SIG-M5 (cell line): Measurements from ENCODE around the gene TPSG1.
"Not testable (repeated sequence)": the region's sequence is repeated elsewhere in the genome, so short reads cannot be mapped to it uniquely, and the experiment has no call there.

ENCODE experiments used
- DNase-seq: peaks from one replicate; lab custom pipeline; 2025; lab: John Stamatoyannopoulos, UW

Gene TPSG1

DNA sequence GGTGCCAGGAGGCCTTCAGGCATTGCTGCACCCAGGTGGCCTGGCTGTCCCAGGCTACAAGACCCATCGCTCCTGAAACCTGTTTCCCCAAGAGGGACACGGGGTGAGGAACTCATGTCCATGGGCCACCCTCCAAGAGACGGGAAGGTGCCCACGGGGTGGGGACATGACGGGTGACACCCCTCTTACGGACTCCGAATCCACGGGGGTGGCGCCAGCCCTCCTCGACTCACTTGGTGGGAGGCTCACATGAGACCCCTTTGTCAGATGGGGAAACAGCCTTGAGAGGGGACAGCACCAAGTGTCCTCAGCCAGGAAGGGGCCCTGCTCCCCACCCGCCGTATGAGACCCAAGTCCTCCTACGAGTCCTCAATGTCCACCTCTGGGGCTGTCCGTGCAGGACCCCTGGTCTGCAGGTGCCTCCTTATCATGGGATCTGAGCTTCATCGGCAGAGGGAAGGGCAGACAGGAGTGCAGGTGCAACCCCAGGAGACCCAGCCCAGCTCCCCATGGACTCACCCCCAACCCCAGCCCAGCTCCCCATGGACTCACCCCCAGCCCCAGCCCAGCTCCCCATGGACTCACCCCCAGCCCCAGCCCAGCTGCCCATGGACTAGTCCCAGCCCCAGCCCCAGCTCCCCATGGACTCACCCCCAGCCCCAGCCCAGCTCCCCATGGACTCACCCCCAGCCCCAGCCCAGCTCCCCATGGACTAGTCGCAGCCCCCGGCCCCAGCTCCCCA is 5.6 kb upstream of the TPSG1 start:
- not testable (repeated sequence) for DNase-seq

DNA sequence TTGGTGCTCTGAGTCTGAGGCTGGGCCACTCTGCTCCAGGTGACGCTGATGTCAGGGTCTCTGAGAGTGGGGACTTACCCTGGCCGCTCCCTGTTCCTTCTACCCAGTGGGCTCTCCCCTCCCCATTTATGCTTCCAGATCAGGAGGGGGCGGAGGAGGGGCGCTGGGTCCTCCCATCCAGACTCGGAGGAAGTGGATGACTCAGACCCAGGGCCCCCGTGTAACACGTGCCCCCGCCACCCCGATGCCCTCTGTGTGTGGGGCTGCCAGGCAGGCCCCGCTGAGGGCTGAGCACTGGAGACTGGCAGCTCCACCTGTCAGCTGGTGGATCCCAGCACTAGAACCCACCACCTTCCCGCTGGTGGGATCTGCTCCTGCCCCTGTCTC is 5.0 kb upstream of the TPSG1 start, which contains the start of gene TPSB2:
TPSB2 (minus strand) TSS at position 101 of the 387 bp plus-strand sequence. CDS start 233 bp downstream, outside the sequence.
- DNase-seq: not testable (repeated sequence)

DNA sequence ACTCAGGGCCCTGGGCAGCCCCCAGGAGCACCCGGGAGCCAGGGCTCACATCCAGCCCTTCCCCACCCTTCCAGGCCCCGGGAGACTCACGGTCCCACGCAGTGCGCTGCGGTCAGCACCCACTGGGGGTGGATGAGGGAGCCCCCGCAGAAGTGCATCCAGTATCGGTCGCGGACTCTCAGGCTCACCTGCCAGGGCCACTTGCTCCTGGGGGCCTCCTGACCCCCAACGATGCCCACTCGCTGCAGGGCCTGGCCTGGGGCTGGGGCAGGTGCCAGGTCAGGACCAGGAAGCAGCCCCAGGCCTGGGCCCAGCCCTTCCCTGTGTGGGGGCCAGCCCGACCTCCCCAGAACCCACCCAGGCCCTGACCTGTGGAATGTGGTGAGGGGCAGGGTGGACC is 4.4 kb upstream of the TPSG1 start:
- DNase-seq: not testable (repeated sequence)

DNA sequence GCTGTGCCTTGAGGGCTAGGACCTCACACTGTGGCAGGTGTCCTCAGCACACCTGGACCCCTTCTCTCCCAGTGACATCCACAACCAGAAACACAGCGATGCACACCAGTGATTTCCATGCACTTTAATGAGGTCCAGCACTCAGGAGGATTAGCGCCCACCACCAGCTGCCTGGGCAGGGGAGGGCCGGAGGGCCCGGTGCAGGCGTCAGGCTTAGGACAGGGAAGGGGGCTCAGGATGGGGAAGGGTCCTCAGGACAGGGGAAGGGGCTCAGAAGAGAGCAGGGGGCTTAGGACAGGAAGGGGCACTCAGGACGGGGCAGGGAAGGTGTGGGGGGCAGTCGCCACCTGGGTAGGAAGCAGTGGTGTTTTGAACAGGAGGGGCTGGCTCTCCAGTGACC is 3.2 kb upstream of the TPSG1 start:
- DNase-seq: not testable (repeated sequence)

DNA sequence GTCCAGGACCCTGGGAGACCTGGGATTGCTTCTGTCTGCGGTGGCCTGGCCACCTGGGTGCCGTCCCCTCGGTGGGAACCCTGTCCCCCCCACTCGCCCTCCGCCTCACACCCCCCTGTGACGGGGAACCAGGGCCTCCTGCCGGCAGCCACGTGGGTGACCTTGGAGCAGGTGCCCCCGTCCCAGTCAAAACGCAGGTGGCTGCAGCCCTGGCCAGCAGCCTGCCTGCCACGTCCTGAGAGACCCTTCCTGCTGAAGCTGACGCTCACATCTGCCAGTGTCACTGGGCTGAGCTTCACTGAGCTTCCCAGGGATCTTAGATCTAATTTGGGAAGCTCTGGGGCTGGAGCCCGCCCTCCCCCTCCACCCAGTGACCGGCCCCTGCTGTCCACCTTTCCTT is 1.6 kb upstream of the TPSG1 start:
- not testable (repeated sequence) for DNase-seq

DNA sequence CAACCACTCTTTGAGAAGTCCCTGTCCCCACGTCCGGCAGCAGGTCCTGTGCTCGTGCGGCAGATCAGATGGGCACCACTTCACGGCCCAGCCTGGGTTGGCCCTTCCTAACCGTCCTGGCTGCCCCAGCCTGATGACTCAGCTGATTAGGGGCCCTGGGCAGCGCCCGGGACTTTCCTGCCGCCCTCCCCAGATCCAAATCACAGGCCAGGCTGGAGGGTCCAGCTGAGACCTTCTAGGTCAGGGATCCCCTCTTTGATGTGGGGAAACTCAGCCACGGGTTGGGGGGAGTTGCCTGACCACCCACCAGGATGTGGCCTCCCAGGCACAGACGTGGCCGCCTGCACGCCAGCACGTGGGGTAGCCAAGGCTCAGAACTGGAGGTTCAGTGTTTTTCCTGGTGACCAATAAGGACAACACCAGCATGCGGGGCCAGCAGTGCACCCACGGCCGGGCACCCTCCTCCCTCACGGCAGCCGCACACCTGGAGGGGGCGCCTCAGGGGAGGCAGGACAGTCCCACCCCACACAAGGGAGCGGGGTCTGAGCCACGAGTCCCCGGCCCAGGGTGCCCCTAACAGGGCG is 752 bp upstream of the TPSG1 start:
- not testable (repeated sequence) for DNase-seq

DNA sequence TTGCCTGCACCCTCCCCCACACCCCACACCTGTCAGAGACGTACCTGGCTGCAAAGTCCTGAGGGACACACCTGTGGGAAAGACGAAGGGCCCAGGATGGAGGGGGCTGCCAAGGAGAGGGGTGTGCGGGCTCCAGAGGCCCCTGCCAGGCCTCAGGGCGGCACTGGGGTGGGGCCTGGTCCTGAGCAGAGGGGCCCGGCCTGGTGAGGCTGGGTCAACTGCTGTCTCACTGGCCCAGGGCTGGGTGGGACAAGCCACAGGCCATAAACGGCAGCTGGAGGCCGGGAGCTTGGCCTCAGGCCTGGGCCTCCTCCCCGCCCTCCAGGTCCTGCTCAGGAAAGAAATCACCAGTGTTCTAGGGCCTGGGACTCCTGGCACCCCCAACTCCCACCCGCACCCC is 510 bp downstream of the TPSG1 start:
- DNase-seq: no peak

DNA sequence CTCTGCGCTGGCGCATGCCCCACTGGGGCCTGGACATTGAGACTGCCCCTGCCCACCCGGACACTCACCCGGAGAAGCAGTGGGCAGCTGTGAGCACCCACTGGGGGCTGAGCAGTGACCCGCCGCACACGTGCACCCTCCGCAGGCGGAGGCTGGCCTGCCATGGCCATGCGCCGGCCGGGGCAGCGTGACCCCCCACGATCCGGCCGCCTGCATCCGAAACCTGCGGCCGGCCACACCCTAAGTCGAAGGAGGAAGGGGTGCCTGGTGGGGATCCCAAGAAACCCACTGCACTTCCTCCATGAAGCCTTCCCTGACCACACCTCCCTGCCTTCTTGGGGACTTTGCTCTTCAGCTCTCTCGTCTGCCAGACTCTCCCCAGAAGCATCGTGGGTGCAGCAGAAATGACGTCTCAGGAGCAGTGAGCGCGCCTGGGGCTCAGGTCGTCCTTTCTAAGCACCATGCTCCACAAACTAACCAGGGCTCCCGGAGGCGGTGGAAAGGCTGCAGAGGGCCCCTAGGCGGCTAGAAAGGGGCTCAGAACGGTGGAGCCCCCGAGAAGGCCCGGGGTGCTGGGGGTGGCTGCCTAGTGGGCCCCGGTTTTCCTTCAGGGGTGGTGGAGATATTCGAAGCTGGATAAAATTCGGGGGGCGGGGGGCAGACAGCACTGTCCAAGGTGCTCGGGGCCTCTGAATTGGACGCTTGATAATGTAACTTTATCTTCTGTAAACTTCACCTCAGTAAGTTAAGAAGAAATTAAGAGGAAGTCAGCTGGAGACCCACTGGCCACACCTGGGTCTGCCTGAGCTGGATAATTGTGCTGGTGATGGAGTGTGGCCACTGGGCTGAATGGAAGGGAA is 1.5 kb downstream of the TPSG1 start:
- no peak for DNase-seq

DNA sequence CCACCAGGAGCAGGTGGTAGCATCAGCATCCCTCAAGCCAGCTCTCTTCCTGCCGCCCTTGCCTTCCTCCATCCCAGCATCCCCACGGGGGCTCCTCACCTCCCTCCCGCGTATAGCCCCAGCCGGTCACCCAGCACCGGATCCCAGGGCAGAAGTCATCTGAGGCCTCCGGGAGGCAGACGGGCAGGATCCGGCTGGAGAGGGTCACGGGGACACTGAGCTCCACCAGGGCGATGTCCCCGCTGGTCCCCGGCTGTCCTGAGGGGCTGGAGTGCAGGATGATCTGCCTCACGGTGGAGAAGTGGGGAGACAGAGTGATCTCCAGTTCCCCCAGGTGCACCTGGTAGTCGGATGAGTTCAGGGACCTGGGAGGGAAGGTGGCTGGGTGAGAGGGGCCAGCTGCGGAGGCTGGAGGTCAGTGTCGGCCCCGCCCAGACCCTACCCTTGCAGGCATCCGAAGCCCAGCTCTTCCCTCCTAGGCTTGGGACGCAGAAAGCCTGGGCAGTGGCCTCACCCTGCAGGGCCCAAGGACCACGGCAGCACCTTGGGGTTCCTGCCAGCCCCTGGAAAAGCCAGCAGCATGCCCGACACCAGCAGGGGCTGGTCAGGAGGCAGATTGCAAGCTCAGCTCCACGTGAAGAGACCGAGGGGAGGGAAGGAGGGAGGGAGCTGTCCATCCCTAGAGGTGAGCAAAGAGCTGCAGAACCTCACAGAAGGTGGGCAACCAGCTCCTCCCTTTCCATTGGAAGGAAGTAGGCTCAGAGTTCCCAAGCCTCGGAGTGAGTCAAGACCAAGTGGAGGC is 2.3 kb downstream of the TPSG1 start:
- DNase-seq: no peak

DNA sequence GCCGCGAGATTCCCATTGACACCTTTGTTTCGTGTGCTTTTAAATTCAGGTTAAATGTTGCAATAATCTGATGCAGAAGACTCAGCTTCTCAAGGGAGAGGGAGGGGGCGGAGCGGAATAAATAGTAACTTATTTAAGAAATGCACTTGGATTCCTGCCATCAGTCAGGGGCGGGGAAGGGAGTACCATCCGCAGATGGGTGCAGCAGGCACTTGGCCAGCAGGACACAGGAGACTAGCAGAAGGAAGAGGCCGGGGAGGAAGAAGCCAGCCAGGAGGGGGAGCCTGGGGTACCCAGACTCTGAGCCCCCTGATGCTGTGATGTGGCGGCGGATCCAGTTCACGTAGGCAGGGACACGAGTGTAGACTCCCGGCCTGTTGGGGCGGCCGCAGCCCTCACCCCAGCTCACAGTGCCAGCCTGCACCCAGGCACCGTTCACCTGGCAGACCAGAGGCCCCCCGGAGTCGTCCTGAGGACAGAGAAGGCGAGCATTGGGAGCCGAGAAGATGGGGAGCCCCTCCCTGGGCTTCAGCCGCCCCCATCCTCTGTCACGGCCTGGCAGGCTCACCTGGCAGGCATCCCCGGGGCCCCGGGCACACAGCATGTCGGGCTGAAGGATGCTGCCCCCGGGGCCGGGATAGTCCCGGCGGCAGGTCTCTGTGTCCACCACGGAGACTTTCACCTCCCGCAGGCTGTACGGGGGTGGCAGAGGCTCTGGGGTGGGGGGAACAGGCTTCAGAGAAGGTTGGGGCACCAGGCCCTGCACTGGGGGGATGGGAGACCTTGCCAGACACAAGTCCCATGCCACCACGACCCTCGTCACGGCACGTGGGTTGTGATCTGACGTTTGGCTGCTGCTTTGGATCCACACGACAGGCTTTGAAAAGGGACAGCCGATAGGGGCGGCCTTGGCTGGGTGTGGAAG is 3.2 kb downstream of the TPSG1 start:
- DNase-seq: no peak

DNA sequence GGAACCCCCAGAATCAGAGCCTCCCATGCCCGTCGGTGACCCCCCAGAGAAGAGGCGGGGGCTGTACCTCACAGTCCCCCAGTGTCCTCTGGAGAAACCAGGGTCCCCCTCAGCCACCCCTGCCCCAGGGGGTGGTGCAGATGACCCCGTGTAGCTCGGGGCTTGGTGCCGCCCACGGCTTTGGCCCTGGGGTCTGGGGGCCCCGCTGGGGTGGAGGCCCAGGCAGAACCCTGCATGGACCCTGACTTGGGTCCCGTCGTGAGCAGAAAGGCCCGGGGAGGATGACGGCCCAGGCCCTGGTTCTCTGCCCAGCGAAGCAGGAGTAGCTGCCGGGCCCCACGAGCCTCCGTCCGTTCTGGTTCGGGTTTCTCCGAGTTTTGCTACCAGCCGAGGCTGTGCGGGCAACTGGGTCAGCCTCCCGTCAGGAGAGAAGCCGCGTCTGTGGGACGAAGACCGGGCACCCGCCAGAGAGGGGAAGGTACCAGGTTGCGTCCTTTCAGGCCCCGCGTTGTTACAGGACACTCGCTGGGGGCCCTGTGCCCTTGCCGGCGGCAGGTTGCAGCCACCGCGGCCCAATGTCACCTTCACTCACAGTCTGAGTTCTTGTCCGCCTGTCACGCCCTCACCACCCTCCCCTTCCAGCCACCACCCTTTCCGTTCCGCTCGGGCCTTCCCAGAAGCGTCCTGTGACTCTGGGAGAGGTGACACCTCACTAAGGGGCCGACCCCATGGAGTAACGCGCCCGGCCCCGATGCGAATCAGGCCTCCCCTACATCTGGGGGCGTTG is 4.0 kb downstream of the TPSG1 start:
- DNase-seq: no peak

DNA sequence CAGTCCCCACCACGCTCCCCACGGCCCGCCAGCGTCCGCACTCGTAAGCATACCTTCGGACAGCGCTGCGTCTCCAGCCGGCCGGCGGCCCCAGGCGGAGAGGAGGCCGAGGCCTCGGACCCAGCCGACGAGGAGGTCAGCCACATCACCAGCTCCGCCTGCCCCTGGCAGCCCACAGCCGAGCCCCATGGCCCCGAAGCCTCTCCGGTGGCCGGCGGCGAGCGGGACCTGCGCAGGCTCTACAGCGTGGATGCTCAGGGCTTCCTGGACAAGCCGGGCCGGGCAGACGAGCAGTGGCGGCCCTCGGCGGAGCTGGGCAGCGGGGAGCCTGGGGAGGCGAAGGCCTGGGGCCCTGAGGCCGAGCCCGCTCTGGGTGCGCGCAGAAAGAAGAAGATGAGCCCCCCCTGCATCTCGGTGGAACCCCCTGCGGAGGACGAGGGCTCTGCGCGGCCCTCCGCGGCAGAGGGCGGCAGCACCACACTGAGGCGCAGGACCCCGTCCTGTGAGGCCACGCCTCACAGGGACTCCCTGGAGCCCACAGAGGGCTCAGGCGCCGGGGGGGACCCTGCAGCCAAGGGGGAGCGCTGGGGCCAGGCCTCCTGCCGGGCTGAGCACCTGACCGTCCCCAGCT is 4.9 kb downstream of the TPSG1 start:
- no peak for DNase-seq

DNA sequence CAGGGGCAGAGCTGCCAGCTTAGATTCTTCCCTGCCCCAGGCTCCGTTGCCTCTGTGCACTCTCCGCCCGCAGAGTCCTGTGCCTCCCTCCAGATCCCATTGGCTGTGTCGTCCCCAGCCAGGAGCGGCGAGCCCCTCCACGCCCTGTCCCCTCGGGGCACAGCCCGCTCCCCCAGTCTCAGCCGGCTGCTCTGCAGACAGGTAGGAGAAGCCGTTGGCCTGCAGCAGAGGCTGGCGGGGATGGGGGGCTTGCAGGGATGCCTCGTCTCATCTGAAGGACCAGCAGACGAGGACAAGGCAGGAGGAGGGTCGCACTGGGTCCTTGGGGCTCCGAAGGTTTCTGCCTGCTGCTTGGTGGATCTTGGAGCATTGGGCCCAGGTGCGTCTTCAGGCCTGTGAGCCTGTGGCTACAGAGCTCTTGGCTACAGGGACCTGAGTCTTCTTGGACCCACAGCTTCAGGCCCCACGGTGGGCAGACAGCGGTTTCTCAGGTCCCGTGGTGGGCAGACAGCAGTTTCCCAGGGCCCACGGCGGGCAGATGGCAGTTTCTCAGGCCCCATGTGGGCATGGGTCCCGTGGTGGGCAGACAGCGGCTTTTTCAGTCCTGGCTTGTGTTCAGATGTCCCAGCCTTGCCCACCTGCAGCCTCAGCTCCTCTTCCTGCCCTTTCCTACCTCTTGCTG is 6.0 kb downstream of the TPSG1 start:
- no peak for DNase-seq

DNA sequence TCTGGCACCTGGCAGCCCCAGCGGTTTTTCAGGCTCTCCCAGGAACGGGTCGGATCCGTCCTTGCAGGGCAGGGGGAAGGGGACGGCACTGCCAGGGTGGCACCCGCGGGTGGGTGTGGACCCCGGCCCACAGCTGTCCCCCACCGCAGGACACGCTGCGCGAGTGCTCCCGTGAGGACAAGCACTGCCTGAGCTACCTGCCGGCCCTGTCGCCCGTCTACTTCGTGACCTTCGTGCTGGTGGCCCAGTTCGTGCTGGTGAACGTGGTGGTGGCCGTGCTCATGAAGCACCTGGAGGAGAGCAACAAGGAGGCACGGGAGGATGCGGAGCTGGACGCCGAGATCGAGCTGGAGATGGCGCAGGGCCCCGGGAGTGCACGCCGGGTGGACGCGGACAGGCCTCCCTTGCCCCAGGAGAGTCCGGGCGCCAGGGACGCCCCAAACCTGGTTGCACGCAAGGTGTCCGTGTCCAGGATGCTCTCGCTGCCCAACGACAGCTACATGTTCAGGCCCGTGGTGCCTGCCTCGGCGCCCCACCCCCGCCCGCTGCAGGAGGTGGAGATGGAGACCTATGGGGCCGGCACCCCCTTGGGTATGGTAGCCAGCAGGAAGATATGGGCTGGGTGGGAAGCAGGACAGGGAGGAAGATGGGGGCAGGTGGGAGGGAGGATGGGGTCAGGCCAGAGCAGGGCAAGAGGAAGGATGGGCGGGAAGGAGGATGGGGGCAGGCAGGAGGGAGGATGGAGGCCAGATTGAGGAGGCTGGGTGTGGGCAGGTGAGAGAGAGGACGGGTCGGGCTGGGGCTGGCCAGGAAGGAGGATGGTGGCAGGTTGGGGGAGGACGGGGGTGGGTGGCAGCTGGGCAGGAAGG is 6.8 kb downstream of the TPSG1 start:
- no peak for DNase-seq

DNA sequence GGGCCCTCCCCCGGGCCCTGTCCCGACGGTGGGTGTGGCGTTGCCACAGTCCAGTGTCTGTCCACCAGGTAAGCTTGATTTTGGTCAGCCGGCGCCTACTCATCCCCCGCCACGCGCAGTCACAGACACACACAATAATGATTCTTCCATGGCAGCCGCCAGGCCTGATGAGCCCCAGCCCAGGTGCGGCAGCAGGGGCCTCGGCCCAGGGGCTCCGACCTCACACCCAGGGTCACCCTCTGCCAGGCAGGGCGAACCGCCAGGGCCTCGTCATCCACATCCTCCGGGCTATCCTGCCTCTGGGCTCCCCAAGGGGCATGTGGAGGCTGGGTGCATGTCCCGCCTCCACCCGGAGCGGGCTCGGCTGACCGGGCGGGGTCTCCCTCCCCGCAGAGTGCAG is 7.5 kb downstream of the TPSG1 start:
- DNase-seq: no peak

DNA sequence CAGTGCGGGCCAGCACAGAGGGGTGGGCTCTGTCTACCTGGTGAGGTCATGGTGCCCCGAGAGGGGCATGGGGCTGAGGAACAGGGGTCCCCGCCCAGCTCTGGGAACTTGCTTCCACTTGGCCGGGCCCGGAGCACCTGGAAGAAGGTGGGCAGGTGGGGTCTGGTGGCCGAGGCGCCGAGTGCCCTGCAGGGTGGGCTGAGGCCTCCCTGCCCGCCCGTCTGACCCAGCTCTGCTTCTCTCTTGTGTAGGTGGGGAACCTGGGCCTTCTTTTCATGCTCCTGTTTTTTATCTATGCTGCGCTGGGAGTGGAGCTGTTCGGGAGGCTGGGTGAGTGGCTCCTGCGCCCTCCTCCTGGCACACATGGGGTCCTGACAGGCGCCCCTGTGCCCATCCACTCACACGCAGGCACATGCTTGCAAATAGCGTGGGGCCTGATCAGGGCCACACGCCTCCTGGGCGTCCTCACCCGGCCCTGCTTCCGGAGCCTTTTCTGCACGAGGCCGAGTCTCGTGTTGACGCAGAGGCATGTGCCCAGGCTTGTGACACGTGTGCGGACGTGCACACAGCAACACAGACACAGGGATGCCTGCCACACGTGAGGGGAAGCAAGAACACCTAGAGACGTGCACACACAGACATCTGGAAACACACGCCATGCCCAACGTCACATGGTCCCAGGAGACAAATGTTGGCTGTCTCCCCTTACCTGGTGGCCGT is 8.2 kb downstream of the TPSG1 start:
- DNase-seq: no peak

DNA sequence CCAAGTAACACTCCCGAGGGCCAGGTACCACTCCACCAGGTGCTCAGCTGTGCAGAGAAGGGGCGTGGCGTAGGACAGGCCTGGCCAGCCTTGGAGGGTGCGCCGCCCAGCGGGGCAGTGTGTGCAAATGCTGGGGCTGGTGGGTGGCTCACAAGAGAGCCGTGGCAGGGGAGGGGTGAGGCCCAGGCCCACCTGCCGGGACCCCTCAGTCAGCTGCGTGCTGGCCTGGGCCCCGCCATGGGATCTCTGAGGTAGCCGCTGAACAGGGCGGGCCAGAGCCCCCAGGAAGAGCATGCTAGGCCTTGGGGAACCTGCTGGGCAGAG is 8.8 kb downstream of the TPSG1 start:
- DNase-seq: no peak
